Natural killer cell (primary cell): ENCODE data around the gene RGS21. TPM values are rescaled to one million over a fixed set of nuclear protein-coding genes. Genes with fewer than 3 reads are reported as not detected.
"Not testable (repeated sequence)": the region's sequence is repeated elsewhere in the genome, so short reads cannot be mapped to it uniquely, and the experiment has no call there.

Experiments used
- ATAC-seq, 3 donors: fragments of 150-1000 bp in 2 of 3; fragments of 200-7000 bp in 1 of 3; cut with Tn5 transposase; 1 replicate in 1 of 3; 2 replicates in 2 of 3; pipeline ENCODE4 v1.10.0; 2021; ENCODE audit warnings: mild to moderate bottlenecking in 2 of 3, moderate library complexity in 2 of 3
- DNase-seq, 2 donors: peaks; one replicate each; pipeline versions ENCODE4 v3.0.0 to v3.0.0-alpha.2; 2013 to 2021; ENCODE audit warnings: mixed read lengths in 1 of 2
- H3K27ac ChIP-seq: one replicate; pipeline ENCODE4 v1.5.1; 2013; ENCODE audit warnings: mild to moderate bottlenecking, low read length
- H3K27me3 ChIP-seq: one replicate; pipeline ENCODE4 v1.6.1; 2013; ENCODE audit warnings: low read length; ENCODE audit not compliant: control insufficient read depth, insufficient read depth
- H3K36me3 ChIP-seq: one replicate; pipeline ENCODE4 v1.6.1; 2013; ENCODE audit warnings: low read length; ENCODE audit not compliant: control insufficient read depth, insufficient read depth
- H3K4me1 ChIP-seq: one replicate; pipeline ENCODE4 v1.6.1; 2013; ENCODE audit warnings: low read length; ENCODE audit not compliant: control insufficient read depth, insufficient read depth
- H3K4me3 ChIP-seq: one replicate; pipeline ENCODE4 v1.5.1; 2013; ENCODE audit warnings: low read length
- H3K9me3 ChIP-seq: one replicate; pipeline ENCODE4 v1.6.1; 2013; ENCODE audit warnings: low read length; ENCODE audit not compliant: control insufficient read depth, insufficient read depth
- H3K27ac Mint-ChIP-seq, 2 donors: one replicate each; pipeline ENCODE4 v1.8.0; 2022; ENCODE audit warnings: mild to moderate bottlenecking in 2 of 2, mixed read lengths in 2 of 2, moderate library complexity in 1 of 2
- H3K27me3 Mint-ChIP-seq, 2 donors: one replicate each; pipeline ENCODE4 v1.8.0; 2022; ENCODE audit warnings: low read depth in 2 of 2, mixed read lengths in 2 of 2
- H3K36me3 Mint-ChIP-seq: one replicate; pipeline ENCODE4 v1.8.0; 2022; ENCODE audit warnings: mixed read lengths
- H3K4me1 Mint-ChIP-seq, 2 donors: one replicate each; pipeline ENCODE4 v1.8.0; 2022; ENCODE audit warnings: mixed read lengths in 2 of 2
- H3K4me3 Mint-ChIP-seq: one replicate; pipeline ENCODE4 v1.8.0; 2022; ENCODE audit warnings: mild to moderate bottlenecking, moderate library complexity, mixed read lengths
- H3K9me3 Mint-ChIP-seq, 2 donors: one replicate each; pipeline ENCODE4 v1.8.0; 2022; ENCODE audit warnings: mixed read lengths in 2 of 2
- CTCF ChIP-seq: fragments of 200-600 bp; IDR thresholded peaks from one replicate; pipeline ENCODE4 v1.8.0; 2022; ENCODE audit warnings: antibody characterized with exemption
- WGBS: methylation state at CpG from one replicate; pipeline ENCODE4 v1.1.7; 2013; ENCODE audit warnings: missing lambda C conversion rate; ENCODE audit not compliant: insufficient coverage; 5-methylcytosine and 5-hydroxymethylcytosine counted together
- intact Hi-C: fragments of 100-400 bp; cut with micrococcal nuclease; formaldehyde crosslinking; loops from one replicate; pipeline ENCODE4 v1.14.2; 2022
- total RNA-seq, 4 donors: library from RNA; stranded (reverse); fragments of 120-200 nt in 1 of 4; gene quantifications; one replicate each; pipeline versions ENCODE4 v1.2.3 to v1.2.4, GENCODE V29; 2013 to 2022

Gene RGS21
- total RNA-seq, 3 donors from 2014 or later (not counting 1 experiment from before 2014, with no cell fraction given) = not detected

DNA sequence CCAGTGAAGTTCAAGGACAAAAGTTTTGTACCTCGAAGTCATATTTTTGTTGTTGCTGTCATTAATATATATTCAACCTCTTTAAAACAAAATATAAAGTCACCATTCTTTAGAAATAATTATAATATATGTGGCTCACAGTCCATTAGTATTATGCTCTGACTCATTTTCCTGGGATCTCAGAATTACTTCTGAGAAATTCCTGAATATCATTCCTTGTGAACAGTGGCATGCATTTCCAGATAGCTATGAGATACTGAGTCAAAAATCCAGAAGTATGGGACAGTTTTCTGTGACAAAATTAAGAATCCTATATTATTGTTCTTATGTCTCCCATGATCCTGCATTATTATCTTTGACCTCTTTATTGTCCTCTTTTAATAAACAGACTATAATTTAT, 13.8 kb upstream of the RGS21 start:
- no peak overlapping the region for H3K4me3 Mint-ChIP-seq
- no peak for TF ChIP-seq CTCF
- no peaks in the 10 kb centered on the region for H3K36me3 Mint-ChIP-seq
- H3K9me3 Mint-ChIP-seq = peaks cover 9% of the 10 kb centered on the region in 2 donors
- no peaks in the 10 kb centered on the region for H3K4me1 ChIP-seq
- H3K27ac Mint-ChIP-seq = no peak overlapping the region
- H3K9me3 ChIP-seq = peaks cover 4% of the 10 kb centered on the region
- H3K27me3 ChIP-seq = no peaks in the 10 kb centered on the region
- no peaks in the 10 kb centered on the region for H3K4me1 Mint-ChIP-seq
- no peaks in the 10 kb centered on the region for H3K36me3 ChIP-seq
- no peaks in the 10 kb centered on the region for H3K27me3 Mint-ChIP-seq
- intact Hi-C loops = no loop called here
- no peak overlapping the region for H3K4me3 ChIP-seq
- DNase-seq (no peak), ATAC-seq (no peak)
- H3K27ac ChIP-seq = no peak overlapping the region
- no CpG with 5 or more reads among the region's 1 CpG for WGBS

DNA sequence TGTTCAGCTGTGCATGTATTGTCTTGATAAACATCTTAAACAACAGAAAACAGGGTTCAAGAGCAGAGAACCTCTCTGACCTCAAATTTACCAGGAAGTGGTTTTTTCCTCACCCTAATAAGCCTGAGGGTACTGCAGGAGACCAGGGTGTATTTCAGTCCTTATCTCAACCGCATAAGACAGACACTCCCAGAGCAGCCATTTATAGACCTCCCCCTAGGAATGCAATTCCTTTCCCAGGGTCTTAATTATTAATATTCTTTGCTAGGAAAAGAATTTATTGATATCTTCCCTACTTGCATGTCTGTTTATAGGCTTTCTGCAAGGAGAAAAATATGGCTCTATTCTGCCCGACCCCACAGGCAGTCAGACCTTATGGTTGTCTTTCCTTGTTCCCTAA, 8.5 kb upstream of the RGS21 start:
- H3K4me3 ChIP-seq, H3K4me3 Mint-ChIP-seq, H3K9me3 ChIP-seq, H3K36me3 ChIP-seq, H3K27me3 ChIP-seq, ATAC-seq, H3K4me1 Mint-ChIP-seq, intact Hi-C loops, H3K27me3 Mint-ChIP-seq, DNase-seq, H3K4me1 ChIP-seq, H3K27ac ChIP-seq, H3K27ac Mint-ChIP-seq, H3K36me3 Mint-ChIP-seq: not testable (repeated sequence)
- peaks cover 3 to 10% of the 10 kb centered on the region in 2 donors for H3K9me3 Mint-ChIP-seq
- 89% methylated on average over 1 of the region's 2 CpGs for WGBS

DNA sequence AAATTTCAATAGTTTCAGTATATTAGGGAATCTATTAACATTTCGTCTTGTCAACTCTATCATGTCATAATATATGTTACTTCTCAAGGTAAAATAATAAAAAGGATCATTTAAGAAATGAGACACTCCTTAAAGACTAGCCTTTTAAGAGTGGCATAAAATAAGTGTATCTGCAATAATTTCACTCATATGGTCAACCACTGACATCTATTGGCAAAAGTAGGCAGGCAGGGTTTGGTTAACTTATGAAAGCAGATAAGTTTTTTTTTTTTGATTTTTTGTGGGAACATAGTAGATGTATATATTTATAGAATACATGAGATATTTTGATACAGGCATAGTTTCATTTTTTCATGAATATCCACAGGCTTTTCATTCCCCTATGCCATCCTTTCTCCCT, 5.5 kb upstream of the RGS21 start:
- no CpG with 5 or more reads among the region's 1 CpG for WGBS
- Histone ChIP-seq H3K27me3 (no peaks in the 10 kb centered on the region), H3K36me3 (no peaks in the 10 kb centered on the region), H3K4me1 (no peaks in the 10 kb centered on the region), H3K4me3 (no peak overlapping the region), H3K9me3 (peaks cover 4% of the 10 kb centered on the region), H3K27ac (no peak overlapping the region)
- intact Hi-C loops = no loop called here
- ATAC-seq = no peak
- Mint-ChIP-seq H3K4me3 (no peak overlapping the region), H3K9me3 (peaks cover 3 to 7% of the 10 kb centered on the region in 2 donors), H3K27me3 (no peaks in the 10 kb centered on the region), H3K4me1 (no peaks in the 10 kb centered on the region), H3K36me3 (no peaks in the 10 kb centered on the region), H3K27ac (no peak overlapping the region)
- DNase-seq = no peak
- TF ChIP-seq CTCF = peak; percentile 18

DNA sequence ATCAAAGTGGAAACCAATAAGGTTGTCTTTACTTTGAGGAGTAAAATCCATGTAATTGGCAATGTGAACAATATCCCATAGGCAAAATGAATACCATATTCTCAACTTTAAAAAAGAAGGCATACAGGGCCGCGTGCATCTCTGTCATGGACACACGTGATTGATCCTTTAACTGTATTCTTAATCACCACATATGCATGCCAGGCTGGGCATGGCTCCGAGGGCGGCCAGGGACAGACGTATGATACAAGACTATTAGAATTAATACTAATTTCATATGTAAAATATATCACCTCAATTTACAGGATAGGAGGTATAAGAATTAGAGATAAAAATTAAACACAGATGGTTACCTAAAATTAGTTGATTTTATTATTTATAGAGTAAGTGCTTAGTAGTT, 11.2 kb downstream of the RGS21 start:
- WGBS = 100% methylated on average over 3 of the region's 6 CpGs
- intact Hi-C loops = no loop called here
- H3K36me3 ChIP-seq = no peaks in the 10 kb centered on the region
- no peaks in the 10 kb centered on the region for H3K9me3 ChIP-seq
- DNase-seq = no peak
- Mint-ChIP-seq H3K9me3 (peaks cover 0 to 2% of the 10 kb centered on the region in 2 donors), H3K36me3 (no peaks in the 10 kb centered on the region), H3K4me3 (no peak overlapping the region), H3K4me1 (no peaks in the 10 kb centered on the region), H3K27me3 (no peaks in the 10 kb centered on the region), H3K27ac (no peak overlapping the region)
- ATAC-seq = no peak
- no peaks in the 10 kb centered on the region for H3K27me3 ChIP-seq
- H3K27ac ChIP-seq = no peak overlapping the region
- TF ChIP-seq CTCF = no peak
- H3K4me1 ChIP-seq = no peaks in the 10 kb centered on the region
- no peak overlapping the region for H3K4me3 ChIP-seq
